ENCODE results near the gene COL5A2. TPM values are rescaled to one million over a fixed set of nuclear protein-coding genes. Genes with fewer than 3 reads are reported as not detected.

Gene COL5A2
- polyA plus RNA-seq, 1 donor (not counting 4 experiments of a cell fraction or from before 2014, with no cell fraction given): 7.2 TPM

DNA sequence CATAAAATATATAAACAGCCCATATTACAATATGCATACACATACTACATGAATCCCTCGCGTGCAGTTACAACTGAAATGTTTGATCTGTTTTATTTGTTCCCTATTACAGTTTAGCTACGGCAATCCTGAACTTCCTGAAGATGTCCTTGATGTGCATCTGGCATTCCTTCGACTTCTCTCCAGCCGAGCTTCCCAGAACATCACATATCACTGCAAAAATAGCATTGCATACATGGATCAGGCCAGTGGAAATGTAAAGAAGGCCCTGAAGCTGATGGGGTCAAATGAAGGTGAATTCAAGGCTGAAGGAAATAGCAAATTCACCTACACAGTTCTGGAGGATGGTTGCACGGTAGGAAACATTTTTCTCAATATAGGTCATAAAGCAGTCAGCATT lies 169.0 kb downstream of the COL5A2 start:
- TF ChIP-seq, protein P1, sequence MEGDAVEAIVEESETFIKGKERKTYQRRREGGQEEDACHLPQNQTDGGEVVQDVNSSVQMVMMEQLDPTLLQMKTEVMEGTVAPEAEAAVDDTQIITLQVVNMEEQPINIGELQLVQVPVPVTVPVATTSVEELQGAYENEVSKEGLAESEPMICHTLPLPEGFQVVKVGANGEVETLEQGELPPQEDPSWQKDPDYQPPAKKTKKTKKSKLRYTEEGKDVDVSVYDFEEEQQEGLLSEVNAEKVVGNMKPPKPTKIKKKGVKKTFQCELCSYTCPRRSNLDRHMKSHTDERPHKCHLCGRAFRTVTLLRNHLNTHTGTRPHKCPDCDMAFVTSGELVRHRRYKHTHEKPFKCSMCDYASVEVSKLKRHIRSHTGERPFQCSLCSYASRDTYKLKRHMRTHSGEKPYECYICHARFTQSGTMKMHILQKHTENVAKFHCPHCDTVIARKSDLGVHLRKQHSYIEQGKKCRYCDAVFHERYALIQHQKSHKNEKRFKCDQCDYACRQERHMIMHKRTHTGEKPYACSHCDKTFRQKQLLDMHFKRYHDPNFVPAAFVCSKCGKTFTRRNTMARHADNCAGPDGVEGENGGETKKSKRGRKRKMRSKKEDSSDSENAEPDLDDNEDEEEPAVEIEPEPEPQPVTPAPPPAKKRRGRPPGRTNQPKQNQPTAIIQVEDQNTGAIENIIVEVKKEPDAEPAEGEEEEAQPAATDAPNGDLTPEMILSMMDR (optimal IDR thresholded peaks at IDR 0.05 in 1 of 3, IDR thresholded peaks at IDR 0.05 in 1 of 3, conservative IDR thresholded peaks at IDR 0.05 in 1 of 3; ENCODE audit: extremely low read depth in 1 of 3, insufficient read depth in 2 of 3, low read length in 3 of 3): no peak
- TF ChIP-seq EZH2 (IDR thresholded peaks at IDR 0.05; ENCODE audit: low read length): no peak

DNA sequence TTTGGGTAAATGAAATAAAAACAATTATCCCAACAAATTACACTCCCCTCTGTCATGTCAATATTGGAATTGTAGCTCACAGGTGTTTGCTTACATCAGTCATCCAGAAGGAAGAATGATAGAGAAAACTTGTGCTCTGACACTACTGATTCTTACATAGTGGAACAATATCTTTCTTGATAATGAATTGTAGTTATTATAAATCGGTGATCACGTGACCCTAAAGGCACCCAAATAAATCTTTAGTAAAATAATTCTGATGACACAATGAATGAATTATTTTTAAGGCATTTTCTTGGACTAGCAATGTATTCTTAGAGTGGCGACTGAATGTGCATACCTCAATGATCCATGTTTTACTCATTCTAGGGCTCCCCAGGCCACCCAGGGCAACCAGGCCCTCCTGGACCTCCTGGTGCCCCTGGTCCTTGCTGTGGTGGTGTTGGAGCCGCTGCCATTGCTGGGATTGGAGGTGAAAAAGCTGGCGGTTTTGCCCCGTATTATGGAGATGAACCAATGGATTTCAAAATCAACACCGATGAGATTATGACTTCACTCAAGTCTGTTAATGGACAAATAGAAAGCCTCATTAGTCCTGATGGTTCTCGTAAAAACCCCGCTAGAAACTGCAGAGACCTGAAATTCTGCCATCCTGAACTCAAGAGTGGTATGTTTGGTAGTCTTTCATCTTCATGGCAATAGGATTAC lies 170.9 kb downstream of the COL5A2 start:
- no peak overlapping the region for H3K4me2 ChIP-seq (ENCODE audit: control insufficient read depth, extremely low read depth, insufficient read depth, low read depth, low read length)
- no peak overlapping the region for H3K4me3 ChIP-seq (ENCODE audit: control insufficient read depth in 2 of 3, extremely low read depth in 1 of 3, insufficient read depth in 2 of 3, low read depth in 1 of 3, low read length in 3 of 3)
- H3K9ac ChIP-seq (ENCODE audit: control insufficient read depth, extremely low read depth, insufficient read depth, low read length): no peak overlapping the region
- H3K9me1 ChIP-seq (ENCODE audit: control insufficient read depth, extremely low read depth, insufficient read depth, low read length): no peaks in the 10 kb centered on the region
- H3K4me1 ChIP-seq (ENCODE audit: control insufficient read depth, extremely low read depth, insufficient read depth, low read length): no peaks in the 10 kb centered on the region
- no peak overlapping the region for H3K27ac ChIP-seq (ENCODE audit: control insufficient read depth, insufficient read depth, low read length)
- no peak overlapping the region for H2AFZ ChIP-seq (ENCODE audit: control insufficient read depth, low read length)
- H3K27me3 ChIP-seq (ENCODE audit: control insufficient read depth, extremely low read depth, insufficient read depth, low read length): no peaks in the 10 kb centered on the region
- DNase-seq (ENCODE audit: low read depth, low spot score) (no peak), FAIRE-seq (no peak)
- dilution Hi-C loops (cut with MboI; ENCODE audit: extremely low pct_ligation_motif_present, low sequenced_read_pairs): no loop called here
- no peaks in the 10 kb centered on the region for H3K79me2 ChIP-seq (ENCODE audit: control insufficient read depth, insufficient read depth, low read length)
- H3K9me3 ChIP-seq (ENCODE audit: control insufficient read depth, low read depth, low read length): no peaks in the 10 kb centered on the region
- TF ChIP-seq EZH2 (IDR thresholded peaks at IDR 0.05; ENCODE audit: low read length): no peak
- TF ChIP-seq, protein P1 (optimal IDR thresholded peaks at IDR 0.05 in 1 of 3, IDR thresholded peaks at IDR 0.05 in 1 of 3, conservative IDR thresholded peaks at IDR 0.05 in 1 of 3; ENCODE audit: extremely low read depth in 1 of 3, insufficient read depth in 2 of 3, low read length in 3 of 3): no peak
- no peaks in the 10 kb centered on the region for H4K20me1 ChIP-seq (ENCODE audit: control insufficient read depth, extremely low read depth, insufficient read depth, low read length)
- no peaks in the 10 kb centered on the region for H3K36me3 ChIP-seq (ENCODE audit: control insufficient read depth in 2 of 2, extremely low read depth in 1 of 2, insufficient read depth in 2 of 2, low read length in 2 of 2)

More for the DNA sequence above, 169.0 kb downstream of the COL5A2 start:
- DNase-seq (ENCODE audit: low read depth, low spot score) (no peak), FAIRE-seq (no peak)
- H3K27me3 ChIP-seq (ENCODE audit: control insufficient read depth, extremely low read depth, insufficient read depth, low read length): no peaks in the 10 kb centered on the region
- no peaks in the 10 kb centered on the region for H3K9me1 ChIP-seq (ENCODE audit: control insufficient read depth, extremely low read depth, insufficient read depth, low read length)
- no peaks in the 10 kb centered on the region for H4K20me1 ChIP-seq (ENCODE audit: control insufficient read depth, extremely low read depth, insufficient read depth, low read length)
- H2AFZ ChIP-seq (ENCODE audit: control insufficient read depth, low read length): no peak overlapping the region
- dilution Hi-C loops (cut with MboI; ENCODE audit: extremely low pct_ligation_motif_present, low sequenced_read_pairs): no loop called here
- no peak overlapping the region for H3K4me2 ChIP-seq (ENCODE audit: control insufficient read depth, extremely low read depth, insufficient read depth, low read depth, low read length)
- no peaks in the 10 kb centered on the region for H3K4me1 ChIP-seq (ENCODE audit: control insufficient read depth, extremely low read depth, insufficient read depth, low read length)
- no peaks in the 10 kb centered on the region for H3K36me3 ChIP-seq (ENCODE audit: control insufficient read depth in 2 of 2, extremely low read depth in 1 of 2, insufficient read depth in 2 of 2, low read length in 2 of 2)
- no peaks in the 10 kb centered on the region for H3K9me3 ChIP-seq (ENCODE audit: control insufficient read depth, low read depth, low read length)
- H3K79me2 ChIP-seq (ENCODE audit: control insufficient read depth, insufficient read depth, low read length): no peaks in the 10 kb centered on the region
- H3K27ac ChIP-seq (ENCODE audit: control insufficient read depth, insufficient read depth, low read length): no peak overlapping the region
- H3K4me3 ChIP-seq (ENCODE audit: control insufficient read depth in 2 of 3, extremely low read depth in 1 of 3, insufficient read depth in 2 of 3, low read depth in 1 of 3, low read length in 3 of 3): no peak overlapping the region
- H3K9ac ChIP-seq (ENCODE audit: control insufficient read depth, extremely low read depth, insufficient read depth, low read length): no peak overlapping the region
